HCT116 (cell line): Measurements from ENCODE around the gene TLR3. TPM values are rescaled to one million over a fixed set of nuclear protein-coding genes. Genes with fewer than 3 reads are reported as not detected.

Experiments
- ATAC-seq: fragments of 200-7000 bp; cut with Tn5 transposase; 2 replicates; pipeline ENCODE4 v1.9.1; 2020; ENCODE audit warnings: mild to moderate bottlenecking, moderate library complexity
- BruUV-seq: library from RNA; stranded (reverse); fragments of 400-500 nt; replicated peaks from 2 replicates; lab custom pipeline; 2021; lab: Mats Ljungman, UMichigan
- CTCF ChIA-PET: fragments of 300-600 bp; sonication (Branson Sonifier 250); formaldehyde crosslinking; loops from one replicate; lab custom pipeline; 2021; ENCODE audit warnings: antibody characterized with exemption; lab: Charles Lee
- POLR2A ChIA-PET: fragments of 300-600, 350-600 bp; sonication (Branson Sonifier 250); formaldehyde crosslinking; loops from one replicate; lab custom pipeline; 2021; ENCODE audit warnings: antibody characterized with exemption; lab: Charles Lee
- RAD21 ChIA-PET, 2 experiments: fragments of 300-600 bp; sonication (Branson Sonifier 250); formaldehyde crosslinking; loops; one replicate each; lab custom pipeline; 2023; ENCODE audit warnings: low total read pairs in 2 of 2; ENCODE audit not compliant: uncharacterized antibody in 2 of 2, unreplicated experiment in 2 of 2, low non-redundant PET in 1 of 2; lab: Charles Lee
- DNase-seq: peaks from one replicate; pipeline ENCODE4 v3.0.0-alpha.2; 2010; ENCODE audit warnings: low read depth, low spot score
- H2AFZ ChIP-seq: fragments of 200-600 bp; shearing (Covaris generic), sonication (generic); 2 replicates; pipeline ENCODE4 v1.6.1; 2017; ENCODE audit warnings: low read depth, mixed run types, mixed read lengths, antibody characterized with exemption, low read length; ENCODE audit not compliant: poor library complexity, severe bottlenecking
- H3K27ac ChIP-seq: 2 replicates; pipeline ENCODE4 v1.5.1; 2012; ENCODE audit warnings: low read depth, low read length
- H3K27me3 ChIP-seq: fragments of 200-600 bp; sonication (generic); 2 replicates; pipeline ENCODE4 v1.6.1; 2016; ENCODE audit warnings: mixed run types, low read length, mixed read lengths; ENCODE audit not compliant: insufficient read depth
- H3K36me3 ChIP-seq, 2 experiments: fragments of 200-500 bp in 1 of 2; fragments of 200-600 bp in 1 of 2; sonication (Bioruptor generic) in 1 of 2; sonication (generic) in 1 of 2; 2 replicates each; pipeline versions ENCODE4 v1.5.1 to v1.6.1; 2014 to 2016; ENCODE audit warnings: low read length in 2 of 2, inconsistent platforms in 1 of 2, mixed read lengths in 1 of 2, mixed run types in 1 of 2; ENCODE audit not compliant: insufficient read depth in 2 of 2, control insufficient read depth in 1 of 2
- H3K4me1 ChIP-seq, 2 experiments: fragments of 200-600 bp in 1 of 2; sonication (generic) in 1 of 2; 2 replicates each; pipeline versions ENCODE4 v1.5.1 to v1.6.1; 2012 to 2017; ENCODE audit warnings: low read length in 2 of 2, inconsistent platforms in 1 of 2, mild to moderate bottlenecking in 1 of 2, mixed read lengths in 1 of 2, mixed run types in 1 of 2, moderate library complexity in 1 of 2; ENCODE audit not compliant: insufficient read depth in 2 of 2, control insufficient read depth in 1 of 2
- H3K4me2 ChIP-seq: fragments of 200-600 bp; sonication (generic); 2 replicates; pipeline ENCODE4 v1.6.1; 2017; ENCODE audit warnings: mixed run types, low read length, mixed read lengths
- H3K4me3 ChIP-seq, 2 experiments: fragments of 200-600 bp in 1 of 2; sonication (generic) in 1 of 2; replicated peaks in 1 of 2; 2 replicates each; pipeline ENCODE4 v1.5.1; 2011 to 2016; ENCODE audit warnings: low read length in 2 of 2, control low read depth in 1 of 2, low read depth in 1 of 2, mild to moderate bottlenecking in 1 of 2, mixed read lengths in 1 of 2, mixed run types in 1 of 2
- H3K79me2 ChIP-seq: fragments of 200-600 bp; sonication (generic); 2 replicates; pipeline ENCODE4 v1.6.1; 2017; ENCODE audit warnings: mild to moderate bottlenecking, mixed run types, low read length, moderate library complexity, mixed read lengths; ENCODE audit not compliant: insufficient read depth
- H3K9ac ChIP-seq: fragments of 200-600 bp; sonication (generic); 2 replicates; pipeline ENCODE4 v1.6.1; 2016; ENCODE audit warnings: low read length, mixed read lengths
- H3K9me2 ChIP-seq: fragments of 200-600 bp; sonication (generic), shearing (Covaris generic); 2 replicates; pipeline ENCODE4 v1.6.1; 2017; ENCODE audit warnings: mixed run types, mild to moderate bottlenecking, moderate library complexity; ENCODE audit not compliant: insufficient read depth
- H3K9me3 ChIP-seq, 2 experiments: fragments of 200-500 bp in 1 of 2; fragments of 200-600 bp in 1 of 2; sonication (Bioruptor generic) in 1 of 2; sonication (generic) in 1 of 2; 2 replicates each; pipeline ENCODE4 v1.6.1; 2014 to 2017; ENCODE audit warnings: low read length in 2 of 2, mixed read lengths in 2 of 2, inconsistent platforms in 1 of 2, low read depth in 1 of 2, mild to moderate bottlenecking in 1 of 2, mixed run types in 1 of 2, moderate library complexity in 1 of 2; ENCODE audit not compliant: control insufficient read depth in 1 of 2, insufficient read depth in 1 of 2
- H4K20me1 ChIP-seq: fragments of 200-600 bp; sonication (generic), shearing (Covaris generic); 2 replicates; pipeline ENCODE4 v1.6.1; 2017; ENCODE audit warnings: mixed run types, mild to moderate bottlenecking, moderate library complexity; ENCODE audit not compliant: insufficient read depth
- ATF3 ChIP-seq: IDR thresholded peaks from 2 replicates; pipeline ENCODE4 v1.6.1; 2012
- CTCF ChIP-seq, 3 experiments: fragments of 200-600 bp in 1 of 3; sonication (generic) in 1 of 3; IDR thresholded peaks in 2 of 3; conservative IDR thresholded peaks in 1 of 3; 2 replicates each; pipeline ENCODE4 v1.5.1; 2012 to 2017; ENCODE audit warnings: low read depth in 2 of 3, low read length in 2 of 3, antibody characterized with exemption in 1 of 3, borderline replicate concordance in 1 of 3, control low read depth in 1 of 3, mild to moderate bottlenecking in 1 of 3, mixed read lengths in 1 of 3, mixed run types in 1 of 3, moderate library complexity in 1 of 3; ENCODE audit not compliant: insufficient read depth in 1 of 3
- EGR1 ChIP-seq: IDR thresholded peaks from 2 replicates; pipeline ENCODE4 v1.6.1; 2012; ENCODE audit warnings: low read depth
- FOSL1 ChIP-seq: IDR thresholded peaks from 2 replicates; pipeline ENCODE4 v1.6.1; 2012; ENCODE audit warnings: low read depth
- MAX ChIP-seq: IDR thresholded peaks from 2 replicates; pipeline ENCODE4 v1.6.1; 2012
- POLR2A ChIP-seq: IDR thresholded peaks from 2 replicates; pipeline ENCODE4 v1.7.0; 2011; ENCODE audit warnings: borderline replicate concordance; ENCODE audit not compliant: insufficient read depth, insufficient read length; ENCODE audit errors: extremely low read depth
- POLR2AphosphoS5 ChIP-seq: IDR thresholded peaks from 2 replicates; pipeline ENCODE4 v1.6.1; 2011; ENCODE audit warnings: mild to moderate bottlenecking, low read depth, low read length, moderate library complexity
- SP1 ChIP-seq: IDR thresholded peaks from 2 replicates; pipeline ENCODE4 v1.6.1; 2012; ENCODE audit warnings: low read depth
- TCF7L2 ChIP-seq: IDR thresholded peaks from 2 replicates; pipeline ENCODE4 v1.7.0; 2011; ENCODE audit warnings: borderline replicate concordance, inconsistent platforms; ENCODE audit not compliant: insufficient read depth, insufficient read length; ENCODE audit errors: extremely low read depth
- ZFX ChIP-seq: fragments of 450-650 bp; IDR thresholded peaks from 2 replicates; pipeline ENCODE4 v1.6.1; 2017
- ZNF274 ChIP-seq: fragments of 200-500 bp; sonication (Bioruptor generic); IDR thresholded peaks from 2 replicates; pipeline ENCODE4 v1.6.1; 2014; ENCODE audit warnings: mild to moderate bottlenecking, low read depth, low read length, inconsistent platforms
- intact Hi-C: fragments of 100-400 bp; cut with micrococcal nuclease; formaldehyde crosslinking; loops from 2 replicates; pipeline ENCODE4 v1.10.0; 2022
- total RNA-seq: library from RNA; stranded (reverse); gene quantifications from one replicate; pipeline ENCODE4 v1.2.1, GENCODE V29; 2021; ENCODE audit not compliant: unreplicated experiment

TLR3 gene
- total RNA-seq, 1 experiment from 2014 or later = 1.3 TPM

GRCh38 chr4:186104114-186104889 is 35.3 kb downstream of the TLR3 start, which contains the start of gene FAM149A:
Gene FAM149A, plus strand, starts transcription at chr4:186104704.
- Histone ChIP-seq H3K79me2 (no peaks in the 10 kb centered on the region), H3K27ac (peak within 1 kb of the TSS; percentile 46; the same call in 1 of the 2 replicates), H3K4me2 (peak within 1 kb of the TSS; percentile 90), H3K9me3 (no peaks in the 10 kb centered on the region), H4K20me1 (no peaks in the 10 kb centered on the region), H3K4me1 (peaks cover 4 to 18% of the 10 kb centered on the region in 2 experiments; a peak in 3 of 4 replicates), H2AFZ (peak within 1 kb of the TSS; percentile 87), H3K27me3 (no peaks in the 10 kb centered on the region), H3K9me2 (no peaks in the 10 kb centered on the region), H3K4me3 (peak within 1 kb of the TSS; percentile 50 to 60), H3K9ac (peak within 1 kb of the TSS; percentile 59), H3K36me3 (no peaks in the 10 kb centered on the region)
- RAD21 ChIA-PET = no interaction called here
- TF ChIP-seq POLR2AphosphoS5 = peak; percentile 61
- peak; percentile 22; the same call in 1 of the 2 replicates for TF ChIP-seq MAX
- TF ChIP-seq FOSL1 = no peak
- no peak for TF ChIP-seq TCF7L2
- CTCF ChIA-PET = no interaction called here
- ATAC-seq (peak; percentile 94), DNase-seq (peak; percentile 19)
- intact Hi-C loops = no loop called here
- POLR2A ChIA-PET = interaction anchor here (0.6 kb wide), 1 partner anchor 16 kb away, joined by 4 read pairs; no protein-coding TSS in a partner anchor
- no TSS peak for BruUV-seq

GRCh38 chr4:186104890-186105646 is 36.1 kb downstream of the TLR3 start:
- H3K4me3 ChIP-seq = peak overlapping the region; percentile 50 to 60
- H4K20me1 ChIP-seq = no peaks in the 10 kb centered on the region
- CTCF ChIA-PET = no interaction called here
- RAD21 ChIA-PET = no interaction called here
- ATAC-seq = peak; percentile 74
- no peaks in the 10 kb centered on the region for H3K79me2 ChIP-seq
- intact Hi-C loops = no loop called here
- DNase-seq = no peak
- POLR2A ChIA-PET = no interaction called here
- peak overlapping the region; percentile 46; the same call in 1 of the 2 replicates for H3K27ac ChIP-seq
- H3K27me3 ChIP-seq = no peaks in the 10 kb centered on the region
- no peak overlapping the region for H2AFZ ChIP-seq
- H3K9me2 ChIP-seq = no peaks in the 10 kb centered on the region
- TF ChIP-seq POLR2A (no peak), ZFX (peak; percentile 52), ZNF274 (no peak), SP1 (no peak), EGR1 (no peak), CTCF (IDR thresholded peaks at IDR 0.05 in 2 of 3, conservative IDR thresholded peaks at IDR 0.05 in 1 of 3; ENCODE audit: borderline replicate concordance in 1 of 3, insufficient read depth in 1 of 3, low read depth in 2 of 3, low read length in 2 of 3) (0 out of 6 replicates have a peak, but pooled peaks of 1 of the 3 experiments have one; percentile 12), MAX (no peak), ATF3 (no peak), POLR2AphosphoS5 (no peak)
- BruUV-seq = no TSS peak
- peak overlapping the region; percentile 90 for H3K4me2 ChIP-seq
- peak overlapping the region; percentile 59 for H3K9ac ChIP-seq
- H3K36me3 ChIP-seq = no peaks in the 10 kb centered on the region
- H3K9me3 ChIP-seq = no peaks in the 10 kb centered on the region
- peaks cover 4 to 18% of the 10 kb centered on the region in 2 experiments; a peak in 3 of 4 replicates for H3K4me1 ChIP-seq
